Measurements from ENCODE around the gene RPS24. TPM values are rescaled to one million over a fixed set of nuclear protein-coding genes. Genes with fewer than 3 reads are reported as not detected.

Gene RPS24
- total and polyA plus RNA-seq, 2 of the 8 experiments (the other 6 are each of a cell fraction or from before 2014, with no cell fraction given): 2,128 to 3,943 TPM

DNA sequence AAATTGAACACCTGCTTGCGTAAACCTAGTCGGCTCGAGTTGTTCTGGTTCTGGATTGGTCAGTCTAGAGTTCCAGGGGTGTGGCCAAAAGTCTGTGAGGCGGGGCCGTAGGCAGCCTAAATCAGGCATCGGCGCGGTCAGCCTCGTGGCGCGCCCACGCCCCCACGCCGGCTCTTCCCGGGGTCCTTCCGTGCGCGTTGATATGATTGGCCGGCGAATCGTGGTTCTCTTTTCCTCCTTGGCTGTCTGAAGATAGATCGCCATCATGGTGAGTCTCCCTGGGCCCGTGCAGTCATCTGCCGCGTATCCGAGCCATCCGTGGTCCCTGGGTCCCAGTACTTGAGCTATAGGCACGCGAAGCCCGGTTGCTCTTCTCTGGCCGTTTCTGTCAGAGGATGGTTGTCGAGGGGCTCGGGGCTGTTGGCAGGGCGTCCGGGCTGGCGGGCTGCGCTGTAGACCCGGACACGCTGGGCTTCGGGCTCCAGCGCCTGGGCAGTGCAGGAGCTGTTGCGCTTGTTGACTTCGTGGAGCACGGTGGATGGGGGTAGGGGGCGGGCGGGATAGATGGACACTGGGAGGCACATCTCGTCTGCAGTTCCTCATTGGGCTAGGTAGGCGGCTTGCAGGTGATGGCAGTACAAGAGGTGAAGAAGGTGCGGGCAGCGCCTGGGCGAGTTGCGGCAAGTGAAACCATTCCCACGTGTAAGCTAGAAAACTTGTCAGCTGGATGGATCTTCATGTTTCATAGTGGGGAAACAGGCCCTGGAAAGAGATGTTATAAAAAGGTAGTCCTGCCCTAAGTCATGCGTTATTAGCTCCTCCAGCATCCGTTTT, at the start of gene RPS24 (continued):
- TF ChIP-seq, protein P1, sequence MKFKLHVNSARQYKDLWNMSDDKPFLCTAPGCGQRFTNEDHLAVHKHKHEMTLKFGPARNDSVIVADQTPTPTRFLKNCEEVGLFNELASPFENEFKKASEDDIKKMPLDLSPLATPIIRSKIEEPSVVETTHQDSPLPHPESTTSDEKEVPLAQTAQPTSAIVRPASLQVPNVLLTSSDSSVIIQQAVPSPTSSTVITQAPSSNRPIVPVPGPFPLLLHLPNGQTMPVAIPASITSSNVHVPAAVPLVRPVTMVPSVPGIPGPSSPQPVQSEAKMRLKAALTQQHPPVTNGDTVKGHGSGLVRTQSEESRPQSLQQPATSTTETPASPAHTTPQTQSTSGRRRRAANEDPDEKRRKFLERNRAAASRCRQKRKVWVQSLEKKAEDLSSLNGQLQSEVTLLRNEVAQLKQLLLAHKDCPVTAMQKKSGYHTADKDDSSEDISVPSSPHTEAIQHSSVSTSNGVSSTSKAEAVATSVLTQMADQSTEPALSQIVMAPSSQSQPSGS (IDR thresholded peaks at IDR 0.05; ENCODE audit: low read length): no peak
- peak; percentile 77 to 82; a peak in 2 of 4 replicates for TF ChIP-seq SIN3A (conservative IDR thresholded peaks at IDR 0.05 in 1 of 2, IDR thresholded peaks at IDR 0.05 in 1 of 2; ENCODE audit: low read depth in 1 of 2, low read length in 2 of 2)
- no peak for TF ChIP-seq CTBP2 (IDR thresholded peaks at IDR 0.05; ENCODE audit: borderline replicate concordance, insufficient read depth, insufficient read length, low read length)
- TF ChIP-seq TAF7 (optimal IDR thresholded peaks at IDR 0.05; ENCODE audit: borderline replicate concordance, low read depth, low read length): peak; percentile 99
- peak; percentile 94 for TF ChIP-seq SP4 (IDR thresholded peaks at IDR 0.05; ENCODE audit: low read length)
- peak; percentile 7 for TF ChIP-seq NANOG (IDR thresholded peaks at IDR 0.05; ENCODE audit: insufficient read depth, low read depth, low read length, poor library complexity, severe bottlenecking)
- TF ChIP-seq GTF2F1 (IDR thresholded peaks at IDR 0.05; ENCODE audit: borderline replicate concordance, low read depth, low read length): peak; percentile 75; the same call in 1 of the 2 replicates
- peak; percentile 61 for TF ChIP-seq CREB1 (IDR thresholded peaks at IDR 0.05)
- peak; percentile 75 for TF ChIP-seq ASH2L (IDR thresholded peaks at IDR 0.05; ENCODE audit: low read length)
